HEK293T (cell line): Measurements from ENCODE around the gene PDZD2.

Experiments
- CTCF ChIA-PET: fragments of 350-600 bp; formaldehyde crosslinking; extraction: SDS; loops from one replicate; lab custom pipeline; 2021; ENCODE audit warnings: antibody characterized with exemption, inconsistent platforms; lab: Yijun Ruan, JAX
- POLR2A ChIA-PET: fragments of 350-600 bp; formaldehyde crosslinking; extraction: SDS; loops from one replicate; lab custom pipeline; 2020; ENCODE audit warnings: antibody characterized with exemption, inconsistent platforms; lab: Yijun Ruan, JAX
- DNase-seq: peaks from one replicate; pipeline ENCODE4 v3.0.0; 2012; ENCODE audit warnings: mixed read lengths; ENCODE audit errors: extremely low spot score
- ARNT ChIP-seq: fragments of 450-650 bp; IDR thresholded peaks from 2 replicates; pipeline ENCODE4 v1.6.1; 2017; ENCODE audit warnings: mild to moderate bottlenecking
- BHLHE40 ChIP-seq: fragments of 450-650 bp; IDR thresholded peaks from 2 replicates; pipeline ENCODE4 v1.6.1; 2016; ENCODE audit warnings: mild to moderate bottlenecking, moderate library complexity, borderline replicate concordance
- CTBP1 ChIP-seq: fragments of 450-650 bp; IDR thresholded peaks from 2 replicates; pipeline ENCODE4 v1.6.1; 2016; ENCODE audit warnings: borderline replicate concordance
- ELF4 ChIP-seq: fragments of 450-650 bp; IDR thresholded peaks from 2 replicates; pipeline ENCODE4 v1.6.1; 2017; ENCODE audit warnings: antibody characterized with exemption
- FOXA1 ChIP-seq: fragments of 450-650 bp; IDR thresholded peaks from 2 replicates; pipeline ENCODE4 v1.6.1; 2016; ENCODE audit warnings: mild to moderate bottlenecking
- FOXK2 ChIP-seq: fragments of 450-650 bp; IDR thresholded peaks from 2 replicates; pipeline ENCODE4 v1.6.1; 2016; ENCODE audit warnings: mild to moderate bottlenecking
- FOXM1 ChIP-seq: fragments of 450-650 bp; IDR thresholded peaks from 2 replicates; pipeline ENCODE4 v1.6.1; 2017; ENCODE audit warnings: mild to moderate bottlenecking, borderline replicate concordance
- HDGF ChIP-seq: fragments of 450-650 bp; IDR thresholded peaks from 2 replicates; pipeline ENCODE4 v1.6.1; 2017; ENCODE audit warnings: antibody characterized with exemption, borderline replicate concordance
- L3MBTL2 ChIP-seq: fragments of 450-650 bp; conservative IDR thresholded peaks from 2 replicates; pipeline ENCODE4 v1.6.1; 2016; ENCODE audit warnings: mild to moderate bottlenecking
- LEF1 ChIP-seq: fragments of 450-650 bp; IDR thresholded peaks from 2 replicates; pipeline ENCODE4 v1.6.1; 2017; ENCODE audit warnings: mild to moderate bottlenecking, borderline replicate concordance
- NFRKB ChIP-seq: fragments of 450-650 bp; IDR thresholded peaks from 2 replicates; pipeline ENCODE4 v1.6.1; 2016; ENCODE audit warnings: mild to moderate bottlenecking, moderate library complexity
- SP1 ChIP-seq: fragments of 450-650 bp; IDR thresholded peaks from 2 replicates; pipeline ENCODE4 v1.6.1; 2017
- SUZ12 ChIP-seq: fragments of 450-650 bp; IDR thresholded peaks from 2 replicates; pipeline ENCODE4 v1.6.1; 2016; ENCODE audit warnings: mild to moderate bottlenecking
- TARDBP ChIP-seq: fragments of 450-650 bp; IDR thresholded peaks from 2 replicates; pipeline ENCODE4 v1.6.1; 2016
- ZNF384 ChIP-seq: fragments of 450-650 bp; IDR thresholded peaks from 2 replicates; pipeline ENCODE4 v1.6.1; 2016
- TF ChIP-seq, protein P1 (sequence below): fragments of 450-650 bp; IDR thresholded peaks from 2 replicates; pipeline ENCODE4 v1.6.1; 2016

PDZD2 gene

DNA sequence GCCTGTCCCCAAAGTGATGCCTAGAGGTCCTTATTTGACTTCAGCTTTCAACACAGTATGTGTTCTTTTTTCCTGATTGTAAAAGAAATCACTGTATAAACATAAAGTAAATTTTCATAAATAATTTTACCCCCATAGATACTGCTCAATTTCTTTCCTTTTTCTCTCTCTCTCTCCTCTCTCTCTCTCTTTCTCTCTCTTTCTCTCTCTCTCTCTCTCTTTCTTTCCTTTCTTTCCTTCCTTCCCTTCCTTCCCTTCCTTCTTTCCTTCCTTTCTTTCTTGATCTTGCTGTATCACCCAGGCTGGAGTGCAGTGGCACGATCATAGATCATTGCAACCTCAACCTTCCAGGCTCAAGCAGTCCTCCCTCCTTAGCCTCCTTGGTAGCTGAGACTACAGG, 64.8 kb downstream of the PDZD2 start:
- POLR2A ChIA-PET = no interaction called here
- TF ChIP-seq CTBP1 (no peak), L3MBTL2 (no peak), SP1 (no peak), SUZ12 (no peak), TARDBP (no peak), BHLHE40 (no peak), HDGF (no peak), FOXM1 (no peak), ZNF384 (no peak), ARNT (no peak), FOXA1 (no peak), LEF1 (no peak), ELF4 (no peak), NFRKB (no peak), FOXK2 (no peak)
- TF ChIP-seq, protein P1, sequence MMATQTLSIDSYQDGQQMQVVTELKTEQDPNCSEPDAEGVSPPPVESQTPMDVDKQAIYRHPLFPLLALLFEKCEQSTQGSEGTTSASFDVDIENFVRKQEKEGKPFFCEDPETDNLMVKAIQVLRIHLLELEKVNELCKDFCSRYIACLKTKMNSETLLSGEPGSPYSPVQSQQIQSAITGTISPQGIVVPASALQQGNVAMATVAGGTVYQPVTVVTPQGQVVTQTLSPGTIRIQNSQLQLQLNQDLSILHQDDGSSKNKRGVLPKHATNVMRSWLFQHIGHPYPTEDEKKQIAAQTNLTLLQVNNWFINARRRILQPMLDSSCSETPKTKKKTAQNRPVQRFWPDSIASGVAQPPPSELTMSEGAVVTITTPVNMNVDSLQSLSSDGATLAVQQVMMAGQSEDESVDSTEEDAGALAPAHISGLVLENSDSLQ = no peak

DNA sequence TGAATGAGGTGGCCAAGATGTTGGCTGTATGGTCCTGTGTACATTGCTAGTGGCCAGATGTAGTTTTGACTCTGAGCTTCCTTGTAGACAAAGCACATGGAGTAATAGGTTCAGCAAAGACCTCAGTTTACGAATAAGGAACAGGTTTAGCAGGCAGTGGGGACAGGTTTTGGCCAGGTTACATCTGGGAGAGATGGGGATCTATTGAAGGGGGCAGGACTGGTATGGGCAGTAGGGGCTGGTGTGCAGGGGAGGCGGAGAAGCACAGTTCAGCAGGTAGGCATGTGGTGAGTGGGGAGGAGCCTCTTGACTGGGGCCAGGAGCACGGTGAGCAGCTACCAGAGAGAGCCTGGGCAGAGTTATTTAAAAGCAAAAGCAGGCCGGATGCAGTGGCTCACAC, 67.3 kb downstream of the PDZD2 start:
- ChIA-PET POLR2A (no interaction called here), CTCF (no interaction called here)
- TF ChIP-seq SP1 (no peak), HDGF (no peak), FOXK2 (no peak), L3MBTL2 (no peak), FOXM1 (no peak), ELF4 (no peak), BHLHE40 (no peak), LEF1 (no peak)
- no peak for DNase-seq

More for the DNA sequence above, 64.8 kb downstream of the PDZD2 start:
- CTCF ChIA-PET = no interaction called here
- no peak for DNase-seq

GRCh38 chr5:31707329-31707728, 68.4 kb downstream of the PDZD2 start:
- no peak for DNase-seq
- TF ChIP-seq TARDBP = no peak
- ChIA-PET POLR2A (no interaction called here), CTCF (no interaction called here)

- TF ChIP-seq TARDBP = no peak
- no peak for TF ChIP-seq FOXA1
- no peak for TF ChIP-seq BHLHE40
- TF ChIP-seq LEF1 = no peak
- CTCF ChIA-PET = interaction anchor here (0.6 kb wide), 1 partner anchor 15 kb away, joined by 5 read pairs; no protein-coding TSS in a partner anchor
- no peak for DNase-seq
- POLR2A ChIA-PET = no interaction called here
These were observed 69.2 kb downstream of the PDZD2 start for GRCh38 chr5:31708089-31708488.

DNA sequence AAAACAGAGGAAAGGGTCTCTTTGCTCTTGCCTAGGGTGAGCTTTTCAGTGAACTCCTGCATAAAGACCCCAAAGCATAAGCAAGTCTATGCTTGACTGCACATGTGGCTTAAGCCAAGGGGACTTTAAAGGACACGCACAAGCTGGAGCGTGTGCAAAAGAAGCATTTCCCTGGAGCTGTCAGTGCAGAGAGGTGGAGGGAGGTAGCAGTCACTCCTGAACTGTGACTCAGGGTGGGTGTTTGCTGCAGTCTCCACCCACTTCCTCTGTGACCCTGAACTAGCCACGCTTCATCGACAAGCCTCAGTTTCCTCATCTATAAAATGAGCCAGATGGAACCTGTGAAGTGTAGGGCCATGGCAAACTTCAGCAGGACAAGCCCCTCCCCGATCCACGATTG, 72.4 kb downstream of the PDZD2 start:
- no peak for DNase-seq

DNA sequence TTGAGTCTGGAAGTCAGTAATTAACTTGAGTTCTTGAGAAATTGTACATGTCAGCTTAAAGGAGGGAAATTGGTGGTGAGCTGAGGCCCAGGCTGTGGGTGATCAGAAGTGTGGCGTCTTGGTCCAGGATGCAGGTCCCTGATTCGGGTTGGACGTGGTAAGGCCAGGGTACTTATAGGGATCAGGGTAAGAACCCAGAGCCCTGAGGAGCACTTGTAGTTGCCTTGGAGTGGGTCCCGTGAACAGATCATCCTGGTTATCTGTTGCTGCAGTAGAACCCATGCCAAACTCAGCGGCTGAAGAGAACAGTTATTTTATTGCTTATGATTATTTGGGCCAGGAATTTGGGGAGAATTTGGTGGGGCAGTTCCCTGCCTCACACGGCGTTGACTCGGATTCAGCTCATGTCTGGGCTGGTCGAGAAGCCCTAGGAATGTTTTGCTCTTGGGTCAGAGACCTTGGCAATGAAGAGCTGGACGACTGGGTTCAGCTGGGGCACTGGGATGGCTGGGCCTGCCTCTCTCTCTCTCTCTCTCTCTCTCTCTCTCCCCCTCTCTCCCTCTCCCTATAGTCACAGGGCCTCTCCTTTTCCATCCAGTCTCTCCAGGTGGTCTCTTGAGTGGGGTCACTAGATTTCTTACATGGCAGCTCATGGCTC, 73.1 kb downstream of the PDZD2 start:
- CTCF ChIA-PET = no interaction called here
- POLR2A ChIA-PET = no interaction called here
- no peak for DNase-seq
- TF ChIP-seq L3MBTL2 (no peak), HDGF (no peak), NFRKB (no peak), SP1 (no peak), FOXA1 (no peak), BHLHE40 (no peak), ARNT (no peak), TARDBP (no peak), SUZ12 (no peak), FOXK2 (no peak)

More for the DNA sequence above, 72.4 kb downstream of the PDZD2 start:
- TF ChIP-seq, protein P1 = no peak
- TF ChIP-seq BHLHE40 (no peak), FOXM1 (no peak), CTBP1 (no peak), ARNT (no peak), FOXK2 (no peak), ELF4 (no peak), SUZ12 (no peak), TARDBP (no peak), SP1 (no peak), ZNF384 (no peak), LEF1 (no peak), NFRKB (no peak), HDGF (no peak)
- ChIA-PET CTCF (no interaction called here), POLR2A (no interaction called here)

DNA sequence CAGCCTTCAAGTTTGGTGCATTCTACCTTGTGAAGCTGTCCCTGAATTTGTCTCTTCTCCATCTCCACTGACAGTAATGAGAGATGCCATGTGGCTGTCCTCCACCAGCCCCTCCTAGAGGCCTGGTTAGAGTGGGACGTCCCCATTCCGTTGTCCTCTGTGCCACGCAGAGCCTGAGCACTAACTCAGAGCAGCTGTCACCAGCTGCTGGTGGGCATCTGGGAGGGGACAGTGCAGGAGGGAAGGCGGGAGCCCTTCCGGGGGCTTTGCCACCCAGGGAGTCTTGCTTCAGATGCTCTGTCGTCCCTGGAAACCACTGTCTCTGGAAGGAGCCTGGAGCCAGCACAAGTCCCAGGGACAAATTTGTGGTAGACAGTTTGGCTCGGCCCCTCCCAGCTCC, 78.6 kb downstream of the PDZD2 start:
- CTCF ChIA-PET = no interaction called here

More for the DNA sequence above, 78.6 kb downstream of the PDZD2 start:
- no peak for DNase-seq
- POLR2A ChIA-PET = no interaction called here
- no peak for TF ChIP-seq SUZ12
- TF ChIP-seq HDGF = no peak
- TF ChIP-seq FOXM1 = no peak
- TF ChIP-seq ELF4 = no peak
- no peak for TF ChIP-seq TARDBP
- no peak for TF ChIP-seq FOXA1
- TF ChIP-seq BHLHE40 = no peak
- TF ChIP-seq ARNT = no peak
- TF ChIP-seq NFRKB = no peak
